K562 (cell line): Measurements from ENCODE around the gene SEMA3A. TPM values are rescaled to one million over a fixed set of nuclear protein-coding genes. Genes with fewer than 3 reads are reported as not detected.

Experiments
- ATAC-seq: fragments of 200-7000 bp; cut with Tn5 transposase; 3 replicates; pipeline ENCODE4 v1.9.1; 2020; ENCODE audit warnings: moderate library complexity
- BruUV-seq: library from RNA; stranded (reverse); fragments of 400-500 nt; replicated peaks from 2 replicates; lab custom pipeline; 2021; lab: Mats Ljungman, UMichigan
- CTCF ChIA-PET: fragments of 300-600 bp; formaldehyde crosslinking; extraction: SDS; loops from one replicate; lab custom pipeline; 2021; ENCODE audit warnings: low intra/inter-chr PET ratio; lab: Yijun Ruan, JAX
- POLR2A ChIA-PET: fragments of 300-600, 350-650 bp; sonication (Branson Sonifier 250); formaldehyde crosslinking; extraction: SDS; loops from one replicate; lab custom pipeline; 2021; ENCODE audit warnings: antibody characterized with exemption, inconsistent platforms; lab: Yijun Ruan, JAX
- DNase-seq, 4 experiments: peaks; one replicate each; pipeline versions ENCODE4 v3.0.0 to v3.0.0-alpha.2; 2011 to 2018; ENCODE audit warnings: low spot score in 3 of 4, mixed read lengths in 3 of 4; ENCODE audit errors: extremely low read depth in 1 of 4
- FAIRE-seq: peaks from 2 replicates; lab custom pipeline; 2011; peaks lifted over from hg19 to GRCh38; lab: Jason Lieb, UNC
- H2AFZ ChIP-seq: 2 replicates; pipeline ENCODE4 v1.6.0; 2011; ENCODE audit warnings: low read depth, low read length, control low read depth, inconsistent platforms
- H3K27ac ChIP-seq: fragments of 200-600 bp; 3 replicates; pipeline ENCODE4 v1.8.0; 2011; ENCODE audit warnings: low read depth, mild to moderate bottlenecking, control low read depth, inconsistent platforms, low read length, moderate library complexity, mixed read lengths; ENCODE audit errors: extremely low read depth
- H3K27me3 ChIP-seq, 2 experiments: fragments of 300-600 bp in 1 of 2; 2 replicates in 1 of 2; 3 replicates in 1 of 2; pipeline versions ENCODE4 v1.6.0 to v1.8.0; 2011; ENCODE audit warnings: inconsistent platforms in 2 of 2, low read length in 2 of 2, mild to moderate bottlenecking in 1 of 2, mixed read lengths in 1 of 2, moderate library complexity in 1 of 2; ENCODE audit not compliant: control insufficient read depth in 2 of 2, insufficient read depth in 2 of 2
- H3K36me3 ChIP-seq: fragments of 300-600 bp; 3 replicates; pipeline ENCODE4 v1.8.0; 2011; ENCODE audit warnings: mild to moderate bottlenecking, low read length, inconsistent platforms; ENCODE audit not compliant: control insufficient read depth, insufficient read depth
- H3K4me1 ChIP-seq, 2 experiments: fragments of 200-600 bp in 1 of 2; replicated peaks in 1 of 2; 2 replicates in 1 of 2; 3 replicates in 1 of 2; pipeline versions ENCODE4 v1.5.1 to v1.8.0; 2011; ENCODE audit warnings: inconsistent platforms in 2 of 2, low read length in 2 of 2, mild to moderate bottlenecking in 1 of 2, mixed read lengths in 1 of 2, moderate library complexity in 1 of 2; ENCODE audit not compliant: control insufficient read depth in 2 of 2, insufficient read depth in 2 of 2
- H3K4me2 ChIP-seq: 2 replicates; pipeline ENCODE4 v1.6.1; 2011; ENCODE audit warnings: low read length, control low read depth, inconsistent platforms, mixed read lengths; ENCODE audit not compliant: insufficient read depth
- H3K4me3 ChIP-seq: fragments of 200-600 bp; sonication (generic), shearing (Covaris generic); 2 replicates; pipeline ENCODE4 v1.5.1; 2016; ENCODE audit warnings: control low read depth, inconsistent platforms
- H3K79me2 ChIP-seq: fragments of 200-600 bp; 3 replicates; pipeline ENCODE4 v1.8.0; 2011; ENCODE audit warnings: low read length, inconsistent platforms; ENCODE audit not compliant: control insufficient read depth, insufficient read depth
- H3K9ac ChIP-seq, 2 experiments: 2 replicates each; pipeline versions ENCODE4 v1.6.0 to v1.6.1; 2011; ENCODE audit warnings: low read depth in 2 of 2, low read length in 2 of 2, control low read depth in 1 of 2, inconsistent platforms in 1 of 2, mild to moderate bottlenecking in 1 of 2, mixed read lengths in 1 of 2; ENCODE audit not compliant: insufficient read depth in 1 of 2
- H3K9me1 ChIP-seq: one replicate; pipeline ENCODE4 v1.6.0; 2011; ENCODE audit warnings: inconsistent platforms, mild to moderate bottlenecking, low read length, moderate library complexity; ENCODE audit not compliant: control insufficient read depth, insufficient read depth
- H3K9me3 ChIP-seq: replicated peaks from 2 replicates; pipeline ENCODE4 v1.5.1; 2011; ENCODE audit warnings: low read depth, low read length, inconsistent platforms; ENCODE audit not compliant: control insufficient read depth, insufficient read depth
- H4K20me1 ChIP-seq: replicated peaks from 2 replicates; pipeline ENCODE4 v1.6.1; 2011; ENCODE audit warnings: low read length, inconsistent platforms, mixed read lengths; ENCODE audit not compliant: control insufficient read depth, insufficient read depth
- ARID3B ChIP-seq: fragments of 250-450 bp; sonication (Bioruptor Pico); IDR thresholded peaks from 2 replicates; pipeline ENCODE4 v1.4.0; 2020; ENCODE audit warnings: borderline replicate concordance
- CBFB ChIP-seq: sonication (generic); formaldehyde crosslinking; IDR thresholded peaks from 2 replicates; pipeline ENCODE4 v1.4.0; 2020; ENCODE audit warnings: mild to moderate bottlenecking, missing genetic modification reagents
- EZH2 ChIP-seq: IDR thresholded peaks from 2 replicates; pipeline ENCODE4 v1.6.1; 2012; ENCODE audit warnings: low read depth, mild to moderate bottlenecking, inconsistent platforms, low read length, borderline replicate concordance
- GATAD2B ChIP-seq: fragments of 450-650 bp; IDR thresholded peaks from 2 replicates; pipeline ENCODE4 v1.6.1; 2017; ENCODE audit warnings: mild to moderate bottlenecking, borderline replicate concordance
- GTF2F1 ChIP-seq: IDR thresholded peaks from 2 replicates; pipeline ENCODE4 v1.6.1; 2011; ENCODE audit warnings: low read depth, low read length, improper control_type of control experiment
- MXI1 ChIP-seq: IDR thresholded peaks from 2 replicates; pipeline ENCODE4 v1.6.1; 2011; ENCODE audit warnings: low read depth, mild to moderate bottlenecking, improper control_type of control experiment, low read length
- NONO ChIP-seq, 2 experiments: fragments of 200-400 bp in 1 of 2; fragments of 450-650 bp in 1 of 2; formaldehyde crosslinking in 1 of 2; IDR thresholded peaks; 2 replicates each; pipeline ENCODE4 v1.6.1; 2017; ENCODE audit warnings: low read depth in 2 of 2, mild to moderate bottlenecking in 2 of 2, moderate library complexity in 2 of 2, low read length in 1 of 2
- PHF8 ChIP-seq: fragments of 200-600 bp; sonication (generic); IDR thresholded peaks from 2 replicates; pipeline ENCODE4 v1.6.1; 2012; ENCODE audit warnings: mixed run types, mild to moderate bottlenecking, inconsistent platforms, low read length, moderate library complexity, borderline replicate concordance
- POLR2A ChIP-seq: fragments of 450-650 bp; conservative IDR thresholded peaks from 2 replicates; pipeline ENCODE4 v1.6.1; 2016
- RBM14 ChIP-seq: fragments of 200-400 bp; formaldehyde crosslinking; IDR thresholded peaks from 2 replicates; pipeline ENCODE4 v1.6.1; 2018; ENCODE audit warnings: low read depth, mild to moderate bottlenecking, low read length, moderate library complexity, borderline replicate concordance; ENCODE audit not compliant: insufficient read depth
- STAG1 ChIP-seq: sonication (generic); formaldehyde crosslinking; IDR thresholded peaks from 2 replicates; pipeline ENCODE4 v1.5.0; 2020; ENCODE audit warnings: missing genetic modification reagents, borderline replicate concordance
- STAT5A ChIP-seq: IDR thresholded peaks from 2 replicates; pipeline ENCODE4 v1.6.1; 2012; ENCODE audit warnings: low read length, inconsistent platforms, borderline replicate concordance
- ZKSCAN8 ChIP-seq: fragments of 200-800 bp; sonication (Bioruptor generic); IDR thresholded peaks from 2 replicates; pipeline ENCODE4 v1.6.1; 2016; ENCODE audit warnings: missing genetic modification characterization, missing compliant biosample characterization
- ZNF282 ChIP-seq: sonication (generic); formaldehyde crosslinking; IDR thresholded peaks from 2 replicates; pipeline ENCODE4 v1.8.1; 2023; ENCODE audit warnings: missing genetic modification reagents
- WGBS: fragments of 100-300 bp; shearing (Covaris generic); methylation state at CpG from one replicate; pipeline ENCODE4 v1.1.6; 2016; ENCODE audit warnings: low coverage, mixed read lengths; ENCODE audit not compliant: insufficient coverage; ENCODE audit errors: missing lambda C conversion rate; 5-methylcytosine and 5-hydroxymethylcytosine counted together
- in situ Hi-C: fragments of 300-500 bp; cut with MboI; formaldehyde crosslinking; loops from 4 replicates; pipeline ENCODE4 v1.15.0; 2018; ENCODE audit warnings: inconsistent platforms, mixed read lengths
- intact Hi-C: fragments of 100-400 bp; cut with micrococcal nuclease; formaldehyde crosslinking; loops from 2 replicates; pipeline ENCODE4 v1.14.2; 2022
- polyA plus RNA-seq, 8 experiments: library from polyadenylated mRNA; depleted of rRNA in 4 of 8; stranded (reverse) in 5 of 8; unstranded in 3 of 8; fragments of >200 nt; fragmentation: Nextera tagmentation in 2 of 8; fragmentation: Illumina TruSeq in 1 of 8; extraction: Ambion mirVana in 2 of 8; extraction: Trizol in 1 of 8; gene quantifications; 2 replicates each; pipeline versions ENCODE4 v1.2.1 to v1.2.3, GENCODE V29; 2011 to 2014; ENCODE audit warnings: inconsistent platforms in 1 of 8, missing spikeins in 1 of 8
- total RNA-seq, 7 experiments: library from RNA; depleted of rRNA in 6 of 7; stranded (reverse); fragments of >200 nt in 6 of 7; fragmentation: Illumina TruSeq in 2 of 7; extraction: Trizol in 2 of 7; gene quantifications; 2 replicates each; pipeline versions ENCODE4 v1.2.1 to v1.2.3, GENCODE V29; 2011 to 2021; ENCODE audit warnings: low replicate concordance in 1 of 7
- TF ChIP-seq, protein P1 (sequence below): fragments of 250-450 bp; sonication (Bioruptor Pico); IDR thresholded peaks from 2 replicates; pipeline ENCODE4 v1.5.0; 2021; ENCODE audit warnings: mild to moderate bottlenecking, borderline replicate concordance

SEMA3A gene
- total and polyA plus RNA-seq, 9 of the 15 experiments (the other 6 are each of a cell fraction or from before 2014, with no cell fraction given), result 0.36 to 3.0 (median 1.1) TPM

- no peaks in the 10 kb centered on the region for H3K36me3 ChIP-seq
- H4K20me1 ChIP-seq, result no peaks in the 10 kb centered on the region
- H3K9me3 ChIP-seq, result no peaks in the 10 kb centered on the region; the same call in 1 of the 2 replicates
- no peak overlapping the region for H3K27ac ChIP-seq
- no peak overlapping the region for H3K9ac ChIP-seq
- H3K27me3 ChIP-seq, result no peaks in the 10 kb centered on the region
- in situ Hi-C loops (no loop called here), intact Hi-C loops (no loop called here)
- BruUV-seq, result no TSS peak
- ChIA-PET POLR2A (no interaction called here), CTCF (no interaction called here)
- no peak overlapping the region for H3K4me3 ChIP-seq
- no peaks in the 10 kb centered on the region for H3K9me1 ChIP-seq
- DNase-seq, result no peak
- WGBS, result 0% methylated on average over 1 of the region's 1 CpG
- no peaks in the 10 kb centered on the region for H3K4me1 ChIP-seq
- no peak for FAIRE-seq
- no peaks in the 10 kb centered on the region for H3K79me2 ChIP-seq
- no peak overlapping the region for H3K4me2 ChIP-seq
- no peak for ATAC-seq
- H2AFZ ChIP-seq, result no peak overlapping the region
- TF ChIP-seq GTF2F1, result no peak
- no peak for TF ChIP-seq POLR2A
- no peak for TF ChIP-seq ZNF282 (CRISPR knock-in tag)
- TF ChIP-seq MXI1, result no peak
- no peak for TF ChIP-seq RBM14
- no peak for TF ChIP-seq EZH2
- TF ChIP-seq STAT5A, result no peak
- TF ChIP-seq PHF8, result no peak
- no peak for TF ChIP-seq CBFB
- TF ChIP-seq STAG1 (CRISPR knock-in tag), result no peak
- TF ChIP-seq, protein P1, sequence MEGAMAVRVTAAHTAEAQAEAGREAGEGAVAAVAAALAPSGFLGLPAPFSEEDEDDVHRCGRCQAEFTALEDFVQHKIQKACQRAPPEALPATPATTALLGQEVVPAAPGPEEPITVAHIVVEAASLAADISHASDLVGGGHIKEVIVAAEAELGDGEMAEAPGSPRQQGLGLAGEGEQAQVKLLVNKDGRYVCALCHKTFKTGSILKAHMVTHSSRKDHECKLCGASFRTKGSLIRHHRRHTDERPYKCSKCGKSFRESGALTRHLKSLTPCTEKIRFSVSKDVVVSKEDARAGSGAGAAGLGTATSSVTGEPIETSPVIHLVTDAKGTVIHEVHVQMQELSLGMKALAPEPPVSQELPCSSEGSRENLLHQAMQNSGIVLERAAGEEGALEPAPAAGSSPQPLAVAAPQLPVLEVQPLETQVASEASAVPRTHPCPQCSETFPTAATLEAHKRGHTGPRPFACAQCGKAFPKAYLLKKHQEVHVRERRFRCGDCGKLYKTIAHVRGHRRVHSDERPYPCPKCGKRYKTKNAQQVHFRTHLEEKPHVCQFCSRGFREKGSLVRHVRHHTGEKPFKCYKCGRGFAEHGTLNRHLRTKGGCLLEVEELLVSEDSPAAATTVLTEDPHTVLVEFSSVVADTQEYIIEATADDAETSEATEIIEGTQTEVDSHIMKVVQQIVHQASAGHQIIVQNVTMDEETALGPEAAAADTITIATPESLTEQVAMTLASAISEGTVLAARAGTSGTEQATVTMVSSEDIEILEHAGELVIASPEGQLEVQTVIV (CRISPR knock-in tag), result no peak
- no peak for TF ChIP-seq ARID3B
- TF ChIP-seq NONO (IDR thresholded peaks at IDR 0.05; ENCODE audit: low read depth in 2 of 2, low read length in 1 of 2), result no peak
- TF ChIP-seq GATAD2B, result no peak
- no peak for TF ChIP-seq ZKSCAN8
Measured at GRCh38 chr7:84102213-84102612, 92.4 kb downstream of the SEMA3A start.
